Measurements from ENCODE around the gene AMH.

- TF ChIP-seq POLR2AphosphoS5 (IDR thresholded peaks at IDR 0.05; ENCODE audit: low read depth, low read length) (no peak), REST (IDR thresholded peaks at IDR 0.05; ENCODE audit: insufficient read depth in 1 of 2, low read depth in 2 of 2, low read length in 2 of 2) (no peak), TAF1 (IDR thresholded peaks at IDR 0.05; ENCODE audit: borderline replicate concordance, insufficient read depth, low read length) (no peak), SIN3A (IDR thresholded peaks at IDR 0.05; ENCODE audit: borderline replicate concordance, insufficient read depth, low read length) (no peak), FOXP2 (optimal IDR thresholded peaks at IDR 0.05; ENCODE audit: borderline replicate concordance, extremely low read depth, extremely low read length, insufficient read depth) (no peak)
These were observed 47.5 kb upstream of the AMH start for GRCh38 chr19:2201473-2202148.
